GM12872 (cell line): ENCODE data around the gene UBLCP1.

Source experiments
- CTCF ChIP-seq: IDR thresholded peaks from 3 replicates; pipeline ENCODE4 v1.5.1; 2011; ENCODE audit warnings: low read depth, mild to moderate bottlenecking, low read length, moderate library complexity; ENCODE audit not compliant: insufficient read depth

The UBLCP1 gene

GRCh38 chr5:159290741-159291140 lies 27.7 kb downstream of the UBLCP1 start:
- TF ChIP-seq CTCF, result no peak

GRCh38 chr5:159294921-159295320 lies 31.8 kb downstream of the UBLCP1 start:
- no peak for TF ChIP-seq CTCF

- no peak for TF ChIP-seq CTCF
These were observed 38.4 kb downstream of the UBLCP1 start for GRCh38 chr5:159301466-159301865.

- no peak for TF ChIP-seq CTCF
These were observed 40.2 kb downstream of the UBLCP1 start for GRCh38 chr5:159303286-159303685.

GRCh38 chr5:159304961-159305595 lies 42.0 kb downstream of the UBLCP1 start:
- TF ChIP-seq CTCF, result no peak

GRCh38 chr5:159309689-159310433 lies 46.8 kb downstream of the UBLCP1 start:
- TF ChIP-seq CTCF, result no peak

GRCh38 chr5:159310511-159310910 lies 47.4 kb downstream of the UBLCP1 start:
- TF ChIP-seq CTCF, result no peak
